ENCODE results near the gene MIOS. TPM values are rescaled to one million over a fixed set of nuclear protein-coding genes. Genes with fewer than 3 reads are reported as not detected.
"Not testable (repeated sequence)": the region's sequence is repeated elsewhere in the genome, so short reads cannot be mapped to it uniquely, and the experiment has no call there.

Gene MIOS
- total and polyA plus RNA-seq, 4 donors, result 7.4 to 35.6 (median 12.2) TPM

GRCh38 chr7:7652798-7653540 lies 86.3 kb downstream of the MIOS start (continued):
- TF ChIP-seq ZBTB33 (IDR thresholded peaks at IDR 0.05) (no peak), SP1 (IDR thresholded peaks at IDR 0.05) (no peak)

GRCh38 chr7:7653593-7654187 lies 87.0 kb downstream of the MIOS start:
- no peaks in the 10 kb centered on the region for H3K36me3 ChIP-seq (ENCODE audit: control insufficient read depth in 4 of 4, insufficient read depth in 3 of 4, low read depth in 1 of 4, low read length in 3 of 4)
- H3K27me3 ChIP-seq (ENCODE audit: control insufficient read depth in 4 of 4, insufficient read depth in 4 of 4, low read length in 3 of 4), result no peaks in the 10 kb centered on the region
- H3K9me3 ChIP-seq (ENCODE audit: control insufficient read depth in 4 of 4, low read length in 3 of 4), result no peaks in the 10 kb centered on the region
- TF ChIP-seq CTCF (IDR thresholded peaks at IDR 0.05; ENCODE audit: low read depth, low read length, missing input control) (peak; percentile 24), NR2F2 (IDR thresholded peaks at IDR 0.05) (no peak)
- 78% methylated on average over 3 of the region's 3 CpGs for whole genome bisulfite sequencing
- DNase-seq (ENCODE audit: low spot score), result no peak
- no peak overlapping the region for H3K4me3 ChIP-seq (ENCODE audit: low read depth in 1 of 3, low read length in 3 of 3)
- H3K27ac ChIP-seq (ENCODE audit: low read depth in 1 of 2, low read length in 2 of 2), result no peak overlapping the region
- no peak overlapping the region for H3K9ac ChIP-seq (ENCODE audit: low read depth in 1 of 2, low read length in 2 of 2)
- peaks cover 0 to 3% (median 0%) of the 10 kb centered on the region in 4 donors for H3K4me1 ChIP-seq (ENCODE audit: control insufficient read depth in 4 of 4, insufficient read depth in 4 of 4, low read length in 3 of 4)

- Histone ChIP-seq H3K27me3 (ENCODE audit: control insufficient read depth in 4 of 4, insufficient read depth in 4 of 4, low read length in 3 of 4) (no peaks in the 10 kb centered on the region), H3K9ac (ENCODE audit: low read depth in 1 of 2, low read length in 2 of 2) (no peak overlapping the region), H3K36me3 (ENCODE audit: control insufficient read depth in 4 of 4, insufficient read depth in 3 of 4, low read depth in 1 of 4, low read length in 3 of 4) (no peaks in the 10 kb centered on the region), H3K9me3 (ENCODE audit: control insufficient read depth in 4 of 4, low read length in 3 of 4) (no peaks in the 10 kb centered on the region), H3K4me3 (ENCODE audit: low read depth in 1 of 3, low read length in 3 of 3) (no peak overlapping the region), H3K27ac (ENCODE audit: low read depth in 1 of 2, low read length in 2 of 2) (no peak overlapping the region), H3K4me1 (ENCODE audit: control insufficient read depth in 4 of 4, insufficient read depth in 4 of 4, low read length in 3 of 4) (peaks cover 0 to 3% (median 0%) of the 10 kb centered on the region in 4 donors)
- 77% methylated on average over 4 of the region's 4 CpGs for WGBS
- TF ChIP-seq YY1 (IDR thresholded peaks at IDR 0.05), result no peak
- TF ChIP-seq JUND (IDR thresholded peaks at IDR 0.05), result no peak
- DNase-seq (ENCODE audit: low spot score), result no peak
Measured at GRCh38 chr7:7654964-7655715, 88.5 kb downstream of the MIOS start.

- H3K9ac ChIP-seq (ENCODE audit: low read depth in 1 of 2, low read length in 2 of 2); H3K27ac ChIP-seq (ENCODE audit: low read depth in 1 of 2, low read length in 2 of 2); H3K4me3 ChIP-seq (ENCODE audit: low read depth in 1 of 3, low read length in 3 of 3); H3K36me3 ChIP-seq (ENCODE audit: control insufficient read depth in 4 of 4, insufficient read depth in 3 of 4, low read depth in 1 of 4, low read length in 3 of 4); H3K4me1 ChIP-seq (ENCODE audit: control insufficient read depth in 4 of 4, insufficient read depth in 4 of 4, low read length in 3 of 4); H3K9me3 ChIP-seq (ENCODE audit: control insufficient read depth in 4 of 4, low read length in 3 of 4); H3K27me3 ChIP-seq (ENCODE audit: control insufficient read depth in 4 of 4, insufficient read depth in 4 of 4, low read length in 3 of 4); DNase-seq (ENCODE audit: low spot score): not testable (repeated sequence)
- WGBS, result 95% methylated on average over 3 of the region's 3 CpGs
Measured at GRCh38 chr7:7656459-7656858, 89.8 kb downstream of the MIOS start.

Other genes with a start within 250 kb of the MIOS start
- gene COL28A1, start 31.0 kb upstream of the MIOS start, total RNA-seq, result under 1 TPM; 0.05 to 0.50 TPM
- gene COL28A1, start 31.0 kb upstream of the MIOS start, polyA plus RNA-seq, result under 1 TPM; 0.08 to 0.28 TPM
- 10 to 100 TPM in 1 of 2 donors, 1 to 10 TPM in 1; 7.9 to 12.2 TPM for gene UMAD1, start 73.9 kb downstream of the MIOS start, total RNA-seq
- gene UMAD1, start 73.9 kb downstream of the MIOS start, polyA plus RNA-seq, result 1 to 10 TPM; 5.9 to 7.9 TPM
- 10 to 100 TPM; 13.0 to 20.8 TPM for gene RPA3, start 151.7 kb downstream of the MIOS start, total RNA-seq
- gene RPA3, start 151.7 kb downstream of the MIOS start, polyA plus RNA-seq, result 10 to 100 TPM; 16.5 to 53.1 TPM